Transverse colon (tissue), 3 donors: Measurements from ENCODE around the gene TMEM200C.

Experiments used
- POLR2A ChIP-seq: fragments of 450-650 bp; IDR thresholded peaks from one replicate; pipeline ENCODE4 v1.6.1; 2016; ENCODE audit warnings: antibody characterized with exemption, mild to moderate bottlenecking, moderate library complexity
- TF ChIP-seq, protein P1 (sequence below), 5 experiments: fragments of 200-600 bp in 3 of 5; fragments of 450-650 bp in 2 of 5; sonication (generic) in 3 of 5; IDR thresholded peaks; 1 replicate in 2 of 5; 2 replicates in 3 of 5; pipeline ENCODE4 v1.5.1; 2016 to 2017; ENCODE audit warnings: antibody characterized with exemption in 5 of 5, inconsistent platforms in 3 of 5, mild to moderate bottlenecking in 2 of 5, moderate library complexity in 1 of 5

DNA sequence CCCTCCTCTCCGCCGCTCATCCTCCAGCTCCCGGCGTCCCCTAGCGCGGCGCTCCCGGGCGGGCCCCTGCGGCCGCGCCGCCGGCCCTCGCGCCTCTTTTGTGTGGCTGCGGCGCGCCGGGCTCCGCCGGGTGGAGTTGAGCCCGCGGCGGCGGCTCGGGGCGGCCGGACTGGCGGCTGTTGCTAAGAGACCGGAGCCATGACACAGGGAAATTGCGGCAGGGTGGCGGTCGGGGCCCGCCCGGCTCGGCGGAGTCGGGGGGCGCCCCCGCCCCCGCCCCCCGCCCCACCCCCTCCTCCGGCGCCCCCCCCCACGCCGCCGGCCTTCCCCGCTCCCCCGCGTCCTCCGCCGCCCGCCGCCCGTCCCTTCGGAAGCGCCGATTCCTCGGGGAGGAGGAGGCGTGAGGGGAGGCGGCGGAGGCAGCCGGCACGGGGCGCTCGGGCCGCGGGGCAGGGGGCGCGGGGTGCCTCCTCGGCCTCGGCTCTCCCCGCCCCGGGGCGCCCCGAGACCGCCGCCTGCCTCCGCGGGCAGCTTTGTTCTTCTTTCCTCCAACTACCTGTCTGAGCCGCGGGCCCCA lies at the start of gene TMEM200C:
- TF ChIP-seq POLR2A = no peak
- TF ChIP-seq, protein P1, sequence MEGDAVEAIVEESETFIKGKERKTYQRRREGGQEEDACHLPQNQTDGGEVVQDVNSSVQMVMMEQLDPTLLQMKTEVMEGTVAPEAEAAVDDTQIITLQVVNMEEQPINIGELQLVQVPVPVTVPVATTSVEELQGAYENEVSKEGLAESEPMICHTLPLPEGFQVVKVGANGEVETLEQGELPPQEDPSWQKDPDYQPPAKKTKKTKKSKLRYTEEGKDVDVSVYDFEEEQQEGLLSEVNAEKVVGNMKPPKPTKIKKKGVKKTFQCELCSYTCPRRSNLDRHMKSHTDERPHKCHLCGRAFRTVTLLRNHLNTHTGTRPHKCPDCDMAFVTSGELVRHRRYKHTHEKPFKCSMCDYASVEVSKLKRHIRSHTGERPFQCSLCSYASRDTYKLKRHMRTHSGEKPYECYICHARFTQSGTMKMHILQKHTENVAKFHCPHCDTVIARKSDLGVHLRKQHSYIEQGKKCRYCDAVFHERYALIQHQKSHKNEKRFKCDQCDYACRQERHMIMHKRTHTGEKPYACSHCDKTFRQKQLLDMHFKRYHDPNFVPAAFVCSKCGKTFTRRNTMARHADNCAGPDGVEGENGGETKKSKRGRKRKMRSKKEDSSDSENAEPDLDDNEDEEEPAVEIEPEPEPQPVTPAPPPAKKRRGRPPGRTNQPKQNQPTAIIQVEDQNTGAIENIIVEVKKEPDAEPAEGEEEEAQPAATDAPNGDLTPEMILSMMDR (IDR thresholded peaks at IDR 0.05) = no peak
